ENCODE measurements around the gene SFXN3.

DNA sequence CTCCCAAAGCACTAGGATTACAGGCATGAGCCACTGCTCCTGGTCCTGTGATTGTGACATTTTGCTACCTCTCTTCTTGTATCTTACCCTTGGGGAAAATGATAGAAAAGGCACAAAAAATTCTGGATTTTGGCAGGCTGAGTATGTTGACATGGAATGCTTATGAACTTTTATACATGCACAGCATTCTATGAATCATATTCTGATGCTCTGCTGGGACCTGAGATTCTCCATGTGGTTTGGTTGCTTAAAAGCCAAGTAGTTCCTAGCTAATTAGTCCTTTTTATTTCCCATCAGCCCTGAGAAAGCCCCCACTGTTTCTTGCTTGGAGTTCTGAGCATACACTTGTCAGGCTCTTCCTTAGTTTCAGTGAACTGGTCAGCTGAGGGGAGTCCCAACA is 22.5 kb downstream of the SFXN3 start:
- no peak for TF ChIP-seq EZH2 (IDR thresholded peaks at IDR 0.05; ENCODE audit: low read depth)
- no peak for TF ChIP-seq CTCF (conservative IDR thresholded peaks at IDR 0.05)

Measured in PC-9 (cell line).